ENCODE results near the gene TUT4. TPM values are rescaled to one million over a fixed set of nuclear protein-coding genes. Genes with fewer than 3 reads are reported as not detected.

The TUT4 gene
- total and polyA plus RNA-seq, 12 donors, result 16.9 to 40.6 (median 31.5) TPM

GRCh38 chr1:52595061-52595460 is 42.2 kb upstream of the TUT4 start:
- Histone ChIP-seq H3K27me3 (no peaks in the 10 kb centered on the region), H3K36me3 (no peaks in the 10 kb centered on the region), H3K4me1 (peaks cover 0 to 9% (median 0%) of the 10 kb centered on the region in 9 donors), H3K9me3 (no peaks in the 10 kb centered on the region), H3K27ac (no peak overlapping the region), H3K4me3 (no peak overlapping the region)
- no peak for DNase-seq
- intact Hi-C loops (cut with DNase I), result no loop called here
- WGBS, 2 donors, result 43 to 47% methylated on average over 3 of the region's 3 CpGs
- no peak for TF ChIP-seq CTCF (IDR thresholded peaks at IDR 0.05)
- peak in 4 of 8 donors; percentile 16 to 41 (median 30) for ATAC-seq

DNA sequence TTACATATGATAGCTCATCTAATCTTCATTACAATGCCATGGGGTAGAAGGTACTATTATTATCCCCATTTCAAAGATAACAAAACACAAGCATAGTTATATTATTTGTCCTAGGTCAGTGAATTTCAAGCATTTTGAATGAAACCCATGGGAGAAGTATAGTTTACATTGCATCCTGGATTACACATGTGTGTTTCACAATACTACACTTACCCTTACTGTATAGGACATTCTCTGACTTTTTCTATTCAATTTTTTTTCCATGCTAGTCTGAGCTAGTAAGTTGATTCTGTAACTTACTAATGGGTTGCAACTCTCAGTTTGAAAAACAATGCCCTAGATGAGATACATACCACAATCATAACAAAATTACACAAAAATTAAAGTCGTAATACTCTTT is 40.6 kb upstream of the TUT4 start:
- intact Hi-C loops (cut with DNase I), result no loop called here
- Histone ChIP-seq H3K4me3 (no peak overlapping the region), H3K27ac (no peak overlapping the region), H3K9me3 (no peaks in the 10 kb centered on the region), H3K27me3 (no peaks in the 10 kb centered on the region), H3K36me3 (no peaks in the 10 kb centered on the region), H3K4me1 (peaks cover 0 to 11% (median 0%) of the 10 kb centered on the region in 9 donors)
- WGBS, 2 donors, result 95 to 97% methylated on average over 1 of the region's 1 CpG
- no peak for TF ChIP-seq CTCF (IDR thresholded peaks at IDR 0.05)
- DNase-seq (no peak), ATAC-seq (no peak)

GRCh38 chr1:52592637-52593323 is 39.9 kb upstream of the TUT4 start:
- Histone ChIP-seq H3K9me3 (no peaks in the 10 kb centered on the region), H3K4me1 (peaks cover 0 to 15% (median 0%) of the 10 kb centered on the region in 9 donors), H3K27me3 (no peaks in the 10 kb centered on the region), H3K4me3 (no peak overlapping the region), H3K36me3 (no peaks in the 10 kb centered on the region), H3K27ac (peak overlapping the region in 1 of 10 donors; percentile 14)
- no peak for TF ChIP-seq CTCF (IDR thresholded peaks at IDR 0.05)
- DNase-seq, result no peak
- no peak for ATAC-seq
- intact Hi-C loops (cut with DNase I), result no loop called here
- WGBS, 2 donors, result 59 to 67% methylated on average over 5 of the region's 5 CpGs

DNA sequence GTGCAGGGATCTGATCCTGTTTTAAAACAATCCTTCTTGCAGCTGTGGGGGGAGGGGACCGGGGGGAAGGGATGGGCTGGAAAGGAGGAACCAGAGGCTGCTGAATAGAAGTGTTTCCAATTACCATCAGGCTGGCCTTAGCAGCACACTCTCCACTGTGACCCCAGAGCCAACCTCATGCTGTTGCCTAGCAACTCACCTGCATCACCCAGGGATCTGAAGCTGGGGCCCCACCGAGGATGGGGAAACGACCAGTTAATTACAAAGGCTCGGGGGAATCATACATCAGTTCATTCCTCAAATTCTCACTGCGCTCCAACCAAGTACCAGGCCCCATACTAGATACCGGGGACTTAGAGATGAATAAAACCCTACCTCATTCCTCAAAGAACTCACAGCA is 37.4 kb upstream of the TUT4 start:
- no peaks in the 10 kb centered on the region for H3K9me3 ChIP-seq
- intact Hi-C loops (cut with DNase I), result no loop called here
- ATAC-seq, result no peak
- no peak overlapping the region for H3K27ac ChIP-seq
- DNase-seq, result no peak
- no peaks in the 10 kb centered on the region for H3K36me3 ChIP-seq
- no peak for TF ChIP-seq CTCF (IDR thresholded peaks at IDR 0.05)
- no peaks in the 10 kb centered on the region for H3K27me3 ChIP-seq
- 51 to 61% methylated on average over 6 of the region's 6 CpGs for WGBS, 2 donors
- H3K4me3 ChIP-seq, result no peak overlapping the region
- H3K4me1 ChIP-seq, result peaks cover 0 to 12% (median 0%) of the 10 kb centered on the region in 9 donors

Measured in heart right ventricle (tissue), 16 donors.